ENCODE measurements around the gene PPP4R4.

PPP4R4 gene

DNA sequence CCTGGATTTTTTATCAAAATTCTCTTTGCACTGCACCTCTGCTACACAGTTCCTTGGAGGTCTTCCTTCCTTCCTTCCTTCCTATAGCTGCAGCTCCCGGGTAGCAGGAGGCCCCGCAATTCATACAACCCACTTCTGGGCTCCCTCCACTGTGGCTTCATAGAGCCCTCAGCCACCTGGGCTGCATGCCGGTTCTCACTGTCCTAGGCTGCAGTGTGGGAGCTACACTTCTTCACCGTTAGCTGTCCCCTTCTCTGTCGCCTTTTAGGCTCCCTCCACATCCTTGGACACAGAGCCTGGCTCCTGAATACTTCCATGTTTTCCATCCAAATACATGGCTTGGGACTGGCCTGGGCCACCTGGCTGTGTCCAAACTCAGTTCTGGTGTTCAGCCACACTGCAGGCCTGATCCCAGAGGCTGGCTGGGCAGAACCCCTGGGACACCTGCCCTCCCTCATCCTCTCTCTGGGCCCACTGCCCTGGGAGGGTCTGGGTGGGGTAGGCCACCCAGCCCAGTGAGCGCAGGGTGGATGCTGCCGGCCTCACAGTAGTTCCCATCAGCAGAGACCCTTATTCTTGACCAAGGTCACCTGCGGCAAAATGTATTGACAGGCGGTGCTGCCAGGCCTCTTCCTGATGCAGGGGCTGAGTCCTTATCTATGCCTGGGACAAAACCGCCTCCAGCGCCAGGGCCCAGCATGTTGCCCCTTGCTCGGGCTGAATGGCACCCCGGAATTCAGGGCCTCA is 117.2 kb downstream of the PPP4R4 start:
- no peak for DNase-seq (ENCODE audit: low spot score)
- TF ChIP-seq CTCF (IDR thresholded peaks at IDR 0.05; ENCODE audit: extremely low read depth, insufficient read depth, missing control alignments): no peak
- in situ Hi-C loops (cut with MboI; ENCODE audit: low pct_unique_long_range_greater_than_20kb, low sequenced_read_pairs, unreplicated experiment): no loop called here

- in situ Hi-C loops (cut with MboI; ENCODE audit: low pct_unique_long_range_greater_than_20kb, low sequenced_read_pairs, unreplicated experiment): no loop called here
- TF ChIP-seq CTCF (IDR thresholded peaks at IDR 0.05; ENCODE audit: extremely low read depth, insufficient read depth, missing control alignments): no peak
- no peak for DNase-seq (ENCODE audit: low spot score)
Measured at GRCh38 chr14:94291906-94292525, 117.9 kb downstream of the PPP4R4 start.

- in situ Hi-C loops (cut with MboI; ENCODE audit: low pct_unique_long_range_greater_than_20kb, low sequenced_read_pairs, unreplicated experiment): no loop called here
- no peak for TF ChIP-seq CTCF (IDR thresholded peaks at IDR 0.05; ENCODE audit: extremely low read depth, insufficient read depth, missing control alignments)
- DNase-seq (ENCODE audit: low spot score): no peak
Measured at GRCh38 chr14:94292526-94292871, 118.4 kb downstream of the PPP4R4 start.

DNA sequence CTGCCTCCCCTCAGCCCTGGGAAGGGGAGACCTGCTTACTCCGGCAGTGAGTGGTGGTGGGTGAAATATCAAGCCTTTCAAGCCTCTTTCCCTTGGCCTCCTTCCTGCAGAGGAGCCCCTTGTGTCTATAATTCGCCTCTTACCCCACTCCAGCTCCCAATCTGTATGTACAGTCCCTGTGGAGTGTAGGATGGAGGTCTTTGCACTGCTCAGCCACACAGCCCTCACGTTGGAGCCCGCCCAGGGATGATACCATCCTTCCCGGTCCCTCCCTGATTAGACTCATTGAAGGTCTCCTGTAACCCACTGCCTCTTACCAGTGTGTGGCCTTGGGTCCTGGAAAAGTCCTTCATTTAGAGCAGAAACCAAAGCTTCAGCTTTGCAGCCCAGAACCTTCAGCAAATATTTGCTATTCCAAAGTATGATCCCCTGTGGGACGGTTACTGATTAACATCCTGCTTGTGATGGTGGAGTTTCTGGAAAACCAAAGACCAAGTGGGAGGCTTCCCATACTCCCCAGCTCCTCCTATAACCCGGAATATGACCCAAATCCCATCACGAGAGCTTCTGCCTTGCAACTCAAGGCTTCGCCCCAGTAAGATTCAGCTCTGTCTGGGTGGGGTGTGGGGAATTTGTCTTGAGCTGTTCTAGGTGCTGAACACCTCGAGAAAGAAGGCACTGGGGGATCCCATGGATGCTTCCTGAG is 118.9 kb downstream of the PPP4R4 start, which contains the start of gene SERPINA10:
Gene SERPINA10 (minus strand): TSS at position 397 of the 706 bp plus-strand sequence. CDS start 2,675 bp downstream, outside the sequence.
- TF ChIP-seq CTCF (IDR thresholded peaks at IDR 0.05; ENCODE audit: extremely low read depth, insufficient read depth, missing control alignments): no peak
- no peak for DNase-seq (ENCODE audit: low spot score)
- in situ Hi-C loops (cut with MboI; ENCODE audit: low pct_unique_long_range_greater_than_20kb, low sequenced_read_pairs, unreplicated experiment): no loop called here

GRCh38 chr14:94293578-94293924 is 119.4 kb downstream of the PPP4R4 start:
- no peak for DNase-seq (ENCODE audit: low spot score)

More at GRCh38 chr14:94293578-94293924, 119.4 kb downstream of the PPP4R4 start:
- in situ Hi-C loops (cut with MboI; ENCODE audit: low pct_unique_long_range_greater_than_20kb, low sequenced_read_pairs, unreplicated experiment): no loop called here
- no peak for TF ChIP-seq CTCF (IDR thresholded peaks at IDR 0.05; ENCODE audit: extremely low read depth, insufficient read depth, missing control alignments)
